Forelimb muscle (tissue), 1 donor: ENCODE data around the gene DNAI7. TPM values are rescaled to one million over a fixed set of nuclear protein-coding genes. Genes with fewer than 3 reads are reported as not detected.

Experiments
- DNase-seq: peaks from one replicate; pipeline ENCODE4 v3.0.0-alpha.2; 2013; ENCODE audit warnings: low read depth
- polyA plus RNA-seq: library from polyadenylated mRNA; unstranded; fragments of 120-200 nt; gene quantifications from one replicate; pipeline ENCODE4 v1.2.1, GENCODE V29; 2013; ENCODE audit not compliant: insufficient read length

DNAI7 gene
- 0.38 TPM for polyA plus RNA-seq

GRCh38 chr12:25195056-25195971 lies at the start of gene DNAI7, which contains the start of gene ETFRF1:
Gene DNAI7, minus strand, starts transcription at chr12:25195160. Its CDS starts 82 bp downstream, at chr12:25195078.
Gene ETFRF1, plus strand, starts transcription at chr12:25195237. Its CDS starts 8,720 bp downstream, at chr12:25203957.
- DNase-seq, result peak; percentile 84

- no peak for DNase-seq
These were observed 48.7 kb upstream of the DNAI7 start for GRCh38 chr12:25243680-25243990.

- no peak for DNase-seq
These were observed 48.2 kb upstream of the DNAI7 start for GRCh38 chr12:25242981-25243679.

GRCh38 chr12:25241167-25242020 lies 46.4 kb upstream of the DNAI7 start:
- no peak for DNase-seq

GRCh38 chr12:25236626-25237025 lies 41.7 kb upstream of the DNAI7 start:
- DNase-seq, result no peak

GRCh38 chr12:25236190-25236589 lies 41.2 kb upstream of the DNAI7 start:
- DNase-seq, result no peak

- no peak for DNase-seq
These were observed 18.4 kb upstream of the DNAI7 start for GRCh38 chr12:25213338-25213737.

- DNase-seq, result no peak
These were observed 13.6 kb upstream of the DNAI7 start for GRCh38 chr12:25208554-25208953.

- no peak for DNase-seq
These were observed 12.9 kb upstream of the DNAI7 start for GRCh38 chr12:25207846-25208245.

GRCh38 chr12:25207411-25207810 lies 12.5 kb upstream of the DNAI7 start:
- no peak for DNase-seq

- DNase-seq, result no peak
These were observed 7.2 kb upstream of the DNAI7 start for GRCh38 chr12:25202137-25202536.

- DNase-seq, result no peak
These were observed 5.7 kb upstream of the DNAI7 start for GRCh38 chr12:25200703-25201102.

- no peak for DNase-seq
These were observed 2.6 kb upstream of the DNAI7 start for GRCh38 chr12:25197608-25198007.

- no peak for DNase-seq
These were observed 271 bp downstream of the DNAI7 start for GRCh38 chr12:25194722-25195055.

- no peak for DNase-seq
These were observed 746 bp downstream of the DNAI7 start for GRCh38 chr12:25194214-25194613.

- DNase-seq, result no peak
These were observed 4.2 kb downstream of the DNAI7 start for GRCh38 chr12:25190793-25191192.

GRCh38 chr12:25189656-25190055 lies 5.3 kb downstream of the DNAI7 start:
- DNase-seq, result no peak

GRCh38 chr12:25187781-25188180 lies 7.2 kb downstream of the DNAI7 start:
- DNase-seq, result no peak

- no peak for DNase-seq
These were observed 8.1 kb downstream of the DNAI7 start for GRCh38 chr12:25186788-25187402.

GRCh38 chr12:25186038-25186787 lies 8.7 kb downstream of the DNAI7 start:
- DNase-seq, result no peak

GRCh38 chr12:25184132-25184531 lies 10.8 kb downstream of the DNAI7 start:
- no peak for DNase-seq
